GM19351 (cell line): Measurements from ENCODE around the gene GARIN5A.

ENCODE experiments used
- ATAC-seq: cut with Tn5 transposase; IDR thresholded peaks from one replicate; pipeline ENCODE4 v1.9.1; 2021; ENCODE audit warnings: mild to moderate bottlenecking, moderate library complexity; ENCODE audit not compliant: unreplicated experiment

The GARIN5A gene

GRCh38 chr19:50509366-50509765 is 32.7 kb upstream of the GARIN5A start:
- ATAC-seq: no peak

- no peak for ATAC-seq
These were observed 32.2 kb upstream of the GARIN5A start for GRCh38 chr19:50508843-50509190.

- no peak for ATAC-seq
These were observed 30.7 kb upstream of the GARIN5A start for GRCh38 chr19:50507376-50507775.

- ATAC-seq: no peak
These were observed 30.1 kb upstream of the GARIN5A start for GRCh38 chr19:50506700-50507099.

GRCh38 chr19:50505856-50506611 is 29.4 kb upstream of the GARIN5A start:
- no peak for ATAC-seq

- ATAC-seq: no peak
These were observed 25.2 kb upstream of the GARIN5A start for GRCh38 chr19:50501568-50502475.

GRCh38 chr19:50501186-50501567 is 24.5 kb upstream of the GARIN5A start:
- ATAC-seq: no peak

- no peak for ATAC-seq
These were observed 24.1 kb upstream of the GARIN5A start for GRCh38 chr19:50500753-50501151.

- no peak for ATAC-seq
These were observed 23.6 kb upstream of the GARIN5A start for GRCh38 chr19:50500060-50500752.

- no peak for ATAC-seq
These were observed 21.8 kb upstream of the GARIN5A start for GRCh38 chr19:50498219-50499056.

GRCh38 chr19:50497022-50497405 is 20.4 kb upstream of the GARIN5A start:
- no peak for ATAC-seq

GRCh38 chr19:50496189-50497021 is 19.8 kb upstream of the GARIN5A start:
- no peak for ATAC-seq

GRCh38 chr19:50495020-50495531 is 18.4 kb upstream of the GARIN5A start:
- ATAC-seq: no peak

GRCh38 chr19:50494186-50495019 is 17.8 kb upstream of the GARIN5A start:
- no peak for ATAC-seq

- no peak for ATAC-seq
These were observed 16.5 kb upstream of the GARIN5A start for GRCh38 chr19:50493171-50493570.

- no peak for ATAC-seq
These were observed 15.8 kb upstream of the GARIN5A start for GRCh38 chr19:50492303-50493052.

GRCh38 chr19:50490991-50491472 is 14.4 kb upstream of the GARIN5A start:
- no peak for ATAC-seq

GRCh38 chr19:50490411-50490811 is 13.8 kb upstream of the GARIN5A start:
- no peak for ATAC-seq
